WTC11 (cell line): ENCODE measurements around the gene YTHDC1.

Experiments
- CREM ChIP-seq: sonication (generic); formaldehyde crosslinking; IDR thresholded peaks from 2 replicates; pipeline ENCODE4 v1.8.1; 2022; ENCODE audit warnings: mild to moderate bottlenecking, missing genetic modification reagents, moderate library complexity
- ELF4 ChIP-seq: sonication (generic); formaldehyde crosslinking; IDR thresholded peaks from 2 replicates; pipeline ENCODE4 v1.8.1; 2022; ENCODE audit warnings: low read depth, mild to moderate bottlenecking, moderate library complexity, missing genetic modification reagents
- FOXP4 ChIP-seq: sonication (generic); formaldehyde crosslinking; IDR thresholded peaks from 2 replicates; pipeline ENCODE4 v1.8.0; 2022; ENCODE audit warnings: mild to moderate bottlenecking, missing genetic modification reagents
- SP1 ChIP-seq: sonication (generic); formaldehyde crosslinking; conservative IDR thresholded peaks from 2 replicates; pipeline ENCODE4 v1.8.1; 2022; ENCODE audit warnings: missing genetic modification reagents
- TEAD4 ChIP-seq: sonication (generic); formaldehyde crosslinking; IDR thresholded peaks from 2 replicates; pipeline ENCODE4 v1.8.0; 2022; ENCODE audit warnings: mild to moderate bottlenecking, missing genetic modification reagents
- TP53 ChIP-seq: sonication (generic); formaldehyde crosslinking; IDR thresholded peaks from 2 replicates; pipeline ENCODE4 v1.8.1; 2023; ENCODE audit warnings: mild to moderate bottlenecking, missing genetic modification reagents
- ZNF121 ChIP-seq: sonication (generic); formaldehyde crosslinking; IDR thresholded peaks from 2 replicates; pipeline ENCODE4 v1.8.0; 2023; ENCODE audit warnings: missing genetic modification reagents
- ZNF263 ChIP-seq: sonication (generic); formaldehyde crosslinking; IDR thresholded peaks from 2 replicates; pipeline ENCODE4 v1.8.1; 2022; ENCODE audit warnings: low read depth, mild to moderate bottlenecking, moderate library complexity, missing genetic modification reagents
- TF ChIP-seq, protein P1 (sequence below): fragments of 200-600 bp; IDR thresholded peaks from 2 replicates; pipeline ENCODE4 v1.8.0; 2022; ENCODE audit warnings: antibody characterized with exemption
- TF ChIP-seq, protein P2 (sequence below): sonication (generic); formaldehyde crosslinking; IDR thresholded peaks from 2 replicates; pipeline ENCODE4 v1.8.1; 2023; ENCODE audit warnings: mild to moderate bottlenecking, missing genetic modification reagents, moderate library complexity
- TF ChIP-seq, protein P3 (sequence below): sonication (generic); formaldehyde crosslinking; IDR thresholded peaks from 2 replicates; pipeline ENCODE4 v1.8.0; 2022; ENCODE audit warnings: mild to moderate bottlenecking, missing genetic modification reagents
- TF ChIP-seq, protein P4 (sequence below): sonication (generic); formaldehyde crosslinking; IDR thresholded peaks from 2 replicates; pipeline ENCODE4 v1.8.0; 2023; ENCODE audit warnings: mild to moderate bottlenecking, missing genetic modification reagents
- TF ChIP-seq, protein P5 (sequence below): fragments of 250-450 bp; sonication (Bioruptor Pico); IDR thresholded peaks from 2 replicates; pipeline ENCODE4 v1.9.0; 2021; ENCODE audit warnings: moderate library complexity, mild to moderate bottlenecking, inconsistent platforms, borderline replicate concordance

DNA sequence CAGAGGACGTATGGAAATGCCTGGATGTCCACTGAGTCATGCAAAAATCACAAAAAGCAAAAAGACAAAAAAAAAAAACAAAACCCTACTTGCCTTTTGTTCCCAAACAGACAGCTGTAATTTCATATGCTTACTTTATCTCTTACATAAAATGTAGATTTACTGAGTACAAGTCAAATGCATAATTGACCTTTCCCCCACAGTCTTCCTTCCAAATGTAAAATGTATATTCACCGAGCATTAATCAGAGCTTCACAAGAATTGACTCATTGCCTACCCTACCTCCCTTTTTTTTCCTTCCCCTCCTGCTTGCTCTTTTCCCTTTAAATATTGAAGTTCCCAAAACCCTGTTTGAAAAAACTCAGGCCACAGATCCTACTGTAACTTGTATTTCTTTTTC lies 71.9 kb downstream of the YTHDC1 start:
- TF ChIP-seq, protein P1, sequence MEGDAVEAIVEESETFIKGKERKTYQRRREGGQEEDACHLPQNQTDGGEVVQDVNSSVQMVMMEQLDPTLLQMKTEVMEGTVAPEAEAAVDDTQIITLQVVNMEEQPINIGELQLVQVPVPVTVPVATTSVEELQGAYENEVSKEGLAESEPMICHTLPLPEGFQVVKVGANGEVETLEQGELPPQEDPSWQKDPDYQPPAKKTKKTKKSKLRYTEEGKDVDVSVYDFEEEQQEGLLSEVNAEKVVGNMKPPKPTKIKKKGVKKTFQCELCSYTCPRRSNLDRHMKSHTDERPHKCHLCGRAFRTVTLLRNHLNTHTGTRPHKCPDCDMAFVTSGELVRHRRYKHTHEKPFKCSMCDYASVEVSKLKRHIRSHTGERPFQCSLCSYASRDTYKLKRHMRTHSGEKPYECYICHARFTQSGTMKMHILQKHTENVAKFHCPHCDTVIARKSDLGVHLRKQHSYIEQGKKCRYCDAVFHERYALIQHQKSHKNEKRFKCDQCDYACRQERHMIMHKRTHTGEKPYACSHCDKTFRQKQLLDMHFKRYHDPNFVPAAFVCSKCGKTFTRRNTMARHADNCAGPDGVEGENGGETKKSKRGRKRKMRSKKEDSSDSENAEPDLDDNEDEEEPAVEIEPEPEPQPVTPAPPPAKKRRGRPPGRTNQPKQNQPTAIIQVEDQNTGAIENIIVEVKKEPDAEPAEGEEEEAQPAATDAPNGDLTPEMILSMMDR = no peak
- TF ChIP-seq SP1 (CRISPR knock-in tag) (no peak), CREM (CRISPR knock-in tag) (no peak), ELF4 (CRISPR knock-in tag) (no peak), ZNF121 (CRISPR knock-in tag) (no peak), TP53 (CRISPR knock-in tag) (no peak), TEAD4 (CRISPR knock-in tag) (no peak), ZNF263 (CRISPR knock-in tag) (no peak), FOXP4 (no peak)
- TF ChIP-seq, protein P2, sequence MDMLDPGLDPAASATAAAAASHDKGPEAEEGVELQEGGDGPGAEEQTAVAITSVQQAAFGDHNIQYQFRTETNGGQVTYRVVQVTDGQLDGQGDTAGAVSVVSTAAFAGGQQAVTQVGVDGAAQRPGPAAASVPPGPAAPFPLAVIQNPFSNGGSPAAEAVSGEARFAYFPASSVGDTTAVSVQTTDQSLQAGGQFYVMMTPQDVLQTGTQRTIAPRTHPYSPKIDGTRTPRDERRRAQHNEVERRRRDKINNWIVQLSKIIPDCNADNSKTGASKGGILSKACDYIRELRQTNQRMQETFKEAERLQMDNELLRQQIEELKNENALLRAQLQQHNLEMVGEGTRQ (CRISPR knock-in tag) = no peak
- TF ChIP-seq, protein P3, sequence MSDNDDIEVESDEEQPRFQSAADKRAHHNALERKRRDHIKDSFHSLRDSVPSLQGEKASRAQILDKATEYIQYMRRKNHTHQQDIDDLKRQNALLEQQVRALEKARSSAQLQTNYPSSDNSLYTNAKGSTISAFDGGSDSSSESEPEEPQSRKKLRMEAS (CRISPR knock-in tag) = no peak
- TF ChIP-seq, protein P4, sequence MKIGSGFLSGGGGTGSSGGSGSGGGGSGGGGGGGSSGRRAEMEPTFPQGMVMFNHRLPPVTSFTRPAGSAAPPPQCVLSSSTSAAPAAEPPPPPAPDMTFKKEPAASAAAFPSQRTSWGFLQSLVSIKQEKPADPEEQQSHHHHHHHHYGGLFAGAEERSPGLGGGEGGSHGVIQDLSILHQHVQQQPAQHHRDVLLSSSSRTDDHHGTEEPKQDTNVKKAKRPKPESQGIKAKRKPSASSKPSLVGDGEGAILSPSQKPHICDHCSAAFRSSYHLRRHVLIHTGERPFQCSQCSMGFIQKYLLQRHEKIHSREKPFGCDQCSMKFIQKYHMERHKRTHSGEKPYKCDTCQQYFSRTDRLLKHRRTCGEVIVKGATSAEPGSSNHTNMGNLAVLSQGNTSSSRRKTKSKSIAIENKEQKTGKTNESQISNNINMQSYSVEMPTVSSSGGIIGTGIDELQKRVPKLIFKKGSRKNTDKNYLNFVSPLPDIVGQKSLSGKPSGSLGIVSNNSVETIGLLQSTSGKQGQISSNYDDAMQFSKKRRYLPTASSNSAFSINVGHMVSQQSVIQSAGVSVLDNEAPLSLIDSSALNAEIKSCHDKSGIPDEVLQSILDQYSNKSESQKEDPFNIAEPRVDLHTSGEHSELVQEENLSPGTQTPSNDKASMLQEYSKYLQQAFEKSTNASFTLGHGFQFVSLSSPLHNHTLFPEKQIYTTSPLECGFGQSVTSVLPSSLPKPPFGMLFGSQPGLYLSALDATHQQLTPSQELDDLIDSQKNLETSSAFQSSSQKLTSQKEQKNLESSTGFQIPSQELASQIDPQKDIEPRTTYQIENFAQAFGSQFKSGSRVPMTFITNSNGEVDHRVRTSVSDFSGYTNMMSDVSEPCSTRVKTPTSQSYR (CRISPR knock-in tag) = no peak
- TF ChIP-seq, protein P5, sequence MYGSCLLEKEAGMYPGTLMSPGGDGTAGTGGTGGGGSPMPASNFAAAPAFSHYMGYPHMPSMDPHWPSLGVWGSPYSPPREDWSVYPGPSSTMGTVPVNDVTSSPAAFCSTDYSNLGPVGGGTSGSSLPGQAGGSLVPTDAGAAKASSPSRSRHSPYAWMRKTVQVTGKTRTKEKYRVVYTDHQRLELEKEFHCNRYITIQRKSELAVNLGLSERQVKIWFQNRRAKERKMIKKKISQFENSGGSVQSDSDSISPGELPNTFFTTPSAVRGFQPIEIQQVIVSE (CRISPR knock-in tag) = no peak
